ENCODE measurements around the gene CIDEB.

- TF ChIP-seq CTCF (IDR thresholded peaks at IDR 0.05): no peak
- no peak for TF ChIP-seq POLR2A (IDR thresholded peaks at IDR 0.05)
These were observed 39.6 kb downstream of the CIDEB start for GRCh38 chr14:24268225-24268624.

Measured in thyroid gland (tissue), 4 donors.